HepG2 (cell line): Measurements from ENCODE around the gene CHKB. TPM values are rescaled to one million over a fixed set of nuclear protein-coding genes. Genes with fewer than 3 reads are reported as not detected.

Source experiments
- PHF8 ChIP-seq: sonication (generic); formaldehyde crosslinking; IDR thresholded peaks from 2 replicates; pipeline ENCODE4 v1.5.0; 2020; ENCODE audit warnings: missing genetic modification reagents
- SATB2 ChIP-seq: sonication (generic); formaldehyde crosslinking; IDR thresholded peaks from 2 replicates; pipeline ENCODE4 v1.5.0; 2020; ENCODE audit warnings: missing genetic modification reagents
- TEAD2 ChIP-seq: sonication (generic); formaldehyde crosslinking; IDR thresholded peaks from 2 replicates; pipeline ENCODE4 v1.9.0; 2021; ENCODE audit warnings: missing genetic modification reagents
- TP53 ChIP-seq: sonication (generic); formaldehyde crosslinking; conservative IDR thresholded peaks from 2 replicates; pipeline ENCODE4 v1.4.0; 2020; ENCODE audit warnings: missing genetic modification reagents
- ZNF121 ChIP-seq: sonication (generic); formaldehyde crosslinking; IDR thresholded peaks from 2 replicates; pipeline ENCODE4 v1.5.0; 2020; ENCODE audit warnings: mild to moderate bottlenecking, missing genetic modification reagents
- ZNF17 ChIP-seq: sonication (generic); formaldehyde crosslinking; IDR thresholded peaks from 2 replicates; pipeline ENCODE4 v1.5.0; 2020; ENCODE audit warnings: mild to moderate bottlenecking, missing genetic modification reagents
- ZNF451 ChIP-seq: sonication (generic); formaldehyde crosslinking; IDR thresholded peaks from 2 replicates; pipeline ENCODE4 v1.5.0; 2020; ENCODE audit warnings: mild to moderate bottlenecking, missing genetic modification reagents
- ZNF501 ChIP-seq: sonication (generic); formaldehyde crosslinking; IDR thresholded peaks from 2 replicates; pipeline ENCODE4 v1.5.1; 2020; ENCODE audit warnings: mild to moderate bottlenecking, moderate library complexity, missing genetic modification reagents
- ZNF563 ChIP-seq: sonication (generic); formaldehyde crosslinking; IDR thresholded peaks from 2 replicates; pipeline ENCODE4 v1.8.0; 2022; ENCODE audit warnings: mild to moderate bottlenecking, moderate library complexity, missing genetic modification reagents
- ZNF772 ChIP-seq: sonication (generic); formaldehyde crosslinking; IDR thresholded peaks from 2 replicates; pipeline ENCODE4 v1.5.0; 2020; ENCODE audit warnings: mild to moderate bottlenecking, missing genetic modification reagents
- ZNF782 ChIP-seq: sonication (generic); formaldehyde crosslinking; IDR thresholded peaks from 2 replicates; pipeline ENCODE4 v1.4.0; 2020; ENCODE audit warnings: missing genetic modification reagents, mild to moderate bottlenecking, borderline replicate concordance
- ZNF790 ChIP-seq: sonication (generic); formaldehyde crosslinking; IDR thresholded peaks from 2 replicates; pipeline ENCODE4 v1.8.0; 2022; ENCODE audit warnings: missing genetic modification reagents, mild to moderate bottlenecking, borderline replicate concordance
- ZSCAN22 ChIP-seq: sonication (generic); formaldehyde crosslinking; IDR thresholded peaks from 2 replicates; pipeline ENCODE4 v1.4.0; 2020; ENCODE audit warnings: mild to moderate bottlenecking, missing genetic modification reagents
- polyA plus RNA-seq, 8 experiments: library from polyadenylated mRNA; depleted of rRNA in 3 of 8; stranded (reverse) in 7 of 8; unstranded in 1 of 8; fragments of >200 nt; fragmentation: Illumina TruSeq in 4 of 8; extraction: Trizol in 4 of 8; gene quantifications; 2 replicates each; pipeline versions ENCODE4 v1.2.1 to v1.2.3, GENCODE V29; 2011 to 2016; ENCODE audit warnings: low read depth in 4 of 8, missing spikeins in 1 of 8, mixed read lengths in 1 of 8; ENCODE audit not compliant: insufficient read depth in 1 of 8
- total RNA-seq, 5 experiments: library from RNA; depleted of rRNA; stranded (reverse); fragments of >200 nt; fragmentation: Illumina TruSeq; extraction: Trizol; gene quantifications; 2 replicates each; pipeline ENCODE4 v1.2.3, GENCODE V29; 2016; ENCODE audit warnings: low read depth in 1 of 5
- TF ChIP-seq, protein P1 (sequence below): sonication (generic); formaldehyde crosslinking; IDR thresholded peaks from 2 replicates; pipeline ENCODE4 v1.4.0; 2020; ENCODE audit warnings: missing genetic modification reagents, borderline replicate concordance
- TF ChIP-seq, protein P2 (sequence below): sonication (generic); formaldehyde crosslinking; conservative IDR thresholded peaks from 2 replicates; pipeline ENCODE4 v1.4.0; 2020; ENCODE audit warnings: mild to moderate bottlenecking, missing genetic modification reagents, moderate library complexity
- TF ChIP-seq, protein P3 (sequence below): sonication (generic); formaldehyde crosslinking; IDR thresholded peaks from 2 replicates; pipeline ENCODE4 v1.4.0; 2020; ENCODE audit warnings: missing genetic modification reagents

Gene CHKB
- total and polyA plus RNA-seq, 2 of the 13 experiments (the other 11 are each of a cell fraction or from before 2014, with no cell fraction given), result 24.5 to 42.7 TPM

DNA sequence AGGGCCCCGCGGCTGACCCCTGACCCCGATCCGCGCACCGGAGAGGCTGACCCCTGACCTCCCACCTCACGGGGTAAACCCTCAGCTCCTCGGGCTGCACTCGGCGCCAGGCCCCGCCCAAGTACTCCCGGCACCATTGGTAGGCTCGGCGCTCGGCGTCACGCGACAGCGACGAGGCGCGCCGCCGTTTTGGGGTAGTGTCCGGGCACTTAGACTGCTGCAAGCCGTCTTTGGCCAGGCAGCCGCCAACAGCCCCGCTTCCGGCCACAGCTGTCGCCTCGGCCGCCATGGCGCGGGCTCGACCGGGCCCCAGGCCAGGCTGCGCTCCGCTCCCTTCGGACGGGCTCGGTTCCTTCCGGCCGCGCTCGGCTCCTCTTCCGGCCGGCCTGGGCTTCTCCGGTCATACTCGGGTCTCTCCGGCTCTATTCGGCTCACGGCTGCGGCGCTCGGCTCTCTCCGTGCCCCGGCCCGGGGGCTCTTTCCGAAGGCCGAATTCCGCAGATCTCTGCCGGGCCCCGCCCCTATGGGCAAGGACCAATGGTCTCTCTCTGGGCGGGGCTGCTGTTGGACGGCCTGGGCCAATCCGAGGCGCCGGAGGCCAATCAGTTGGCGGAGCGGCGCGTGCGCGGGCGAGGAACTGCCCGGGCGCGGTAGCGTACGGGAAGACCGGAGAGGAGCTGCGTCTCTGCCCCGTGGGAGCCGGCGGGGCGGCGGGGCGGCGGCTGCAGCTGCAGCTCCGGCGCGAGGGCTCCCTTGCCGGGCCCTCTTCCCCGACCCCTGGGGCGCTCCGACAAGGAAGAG, at the start of gene CHKB (continued):
- TF ChIP-seq, protein P1, sequence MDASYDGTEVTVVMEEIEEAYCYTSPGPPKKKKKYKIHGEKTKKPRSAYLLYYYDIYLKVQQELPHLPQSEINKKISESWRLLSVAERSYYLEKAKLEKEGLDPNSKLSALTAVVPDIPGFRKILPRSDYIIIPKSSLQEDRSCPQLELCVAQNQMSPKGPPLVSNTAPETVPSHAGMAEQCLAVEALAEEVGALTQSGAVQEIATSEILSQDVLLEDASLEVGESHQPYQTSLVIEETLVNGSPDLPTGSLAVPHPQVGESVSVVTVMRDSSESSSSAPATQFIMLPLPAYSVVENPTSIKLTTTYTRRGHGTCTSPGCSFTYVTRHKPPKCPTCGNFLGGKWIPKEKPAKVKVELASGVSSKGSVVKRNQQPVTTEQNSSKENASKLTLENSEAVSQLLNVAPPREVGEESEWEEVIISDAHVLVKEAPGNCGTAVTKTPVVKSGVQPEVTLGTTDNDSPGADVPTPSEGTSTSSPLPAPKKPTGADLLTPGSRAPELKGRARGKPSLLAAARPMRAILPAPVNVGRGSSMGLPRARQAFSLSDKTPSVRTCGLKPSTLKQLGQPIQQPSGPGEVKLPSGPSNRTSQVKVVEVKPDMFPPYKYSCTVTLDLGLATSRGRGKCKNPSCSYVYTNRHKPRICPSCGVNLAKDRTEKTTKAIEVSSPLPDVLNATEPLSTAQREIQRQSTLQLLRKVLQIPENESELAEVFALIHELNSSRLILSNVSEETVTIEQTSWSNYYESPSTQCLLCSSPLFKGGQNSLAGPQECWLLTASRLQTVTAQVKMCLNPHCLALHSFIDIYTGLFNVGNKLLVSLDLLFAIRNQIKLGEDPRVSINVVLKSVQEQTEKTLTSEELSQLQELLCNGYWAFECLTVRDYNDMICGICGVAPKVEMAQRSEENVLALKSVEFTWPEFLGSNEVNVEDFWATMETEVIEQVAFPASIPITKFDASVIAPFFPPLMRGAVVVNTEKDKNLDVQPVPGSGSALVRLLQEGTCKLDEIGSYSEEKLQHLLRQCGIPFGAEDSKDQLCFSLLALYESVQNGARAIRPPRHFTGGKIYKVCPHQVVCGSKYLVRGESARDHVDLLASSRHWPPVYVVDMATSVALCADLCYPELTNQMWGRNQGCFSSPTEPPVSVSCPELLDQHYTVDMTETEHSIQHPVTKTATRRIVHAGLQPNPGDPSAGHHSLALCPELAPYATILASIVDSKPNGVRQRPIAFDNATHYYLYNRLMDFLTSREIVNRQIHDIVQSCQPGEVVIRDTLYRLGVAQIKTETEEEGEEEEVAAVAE, result 0 out of 2 replicates have a peak, but pooled peaks have one; percentile 39
- TF ChIP-seq PHF8 (CRISPR knock-in tag) (peak; percentile 89), TP53 (CRISPR knock-in tag) (no peak; the same call in 1 of the 2 replicates), ZNF790 (0 out of 2 replicates have a peak, but pooled peaks have one; percentile 85), ZNF451 (no peak; the same call in 1 of the 2 replicates), ZSCAN22 (peak; percentile 90; the same call in 1 of the 2 replicates), ZNF501 (CRISPR knock-in tag) (peak; percentile 92), ZNF17 (CRISPR knock-in tag) (no peak), ZNF782 (no peak; the same call in 1 of the 2 replicates), TEAD2 (CRISPR knock-in tag) (no peak), ZNF563 (CRISPR knock-in tag) (peak; percentile 67; the same call in 1 of the 2 replicates), ZNF772 (CRISPR knock-in tag) (peak; percentile 16; the same call in 1 of the 2 replicates), SATB2 (CRISPR knock-in tag) (no peak), ZNF121 (CRISPR knock-in tag) (peak; percentile 45; the same call in 1 of the 2 replicates)
- TF ChIP-seq, protein P2, sequence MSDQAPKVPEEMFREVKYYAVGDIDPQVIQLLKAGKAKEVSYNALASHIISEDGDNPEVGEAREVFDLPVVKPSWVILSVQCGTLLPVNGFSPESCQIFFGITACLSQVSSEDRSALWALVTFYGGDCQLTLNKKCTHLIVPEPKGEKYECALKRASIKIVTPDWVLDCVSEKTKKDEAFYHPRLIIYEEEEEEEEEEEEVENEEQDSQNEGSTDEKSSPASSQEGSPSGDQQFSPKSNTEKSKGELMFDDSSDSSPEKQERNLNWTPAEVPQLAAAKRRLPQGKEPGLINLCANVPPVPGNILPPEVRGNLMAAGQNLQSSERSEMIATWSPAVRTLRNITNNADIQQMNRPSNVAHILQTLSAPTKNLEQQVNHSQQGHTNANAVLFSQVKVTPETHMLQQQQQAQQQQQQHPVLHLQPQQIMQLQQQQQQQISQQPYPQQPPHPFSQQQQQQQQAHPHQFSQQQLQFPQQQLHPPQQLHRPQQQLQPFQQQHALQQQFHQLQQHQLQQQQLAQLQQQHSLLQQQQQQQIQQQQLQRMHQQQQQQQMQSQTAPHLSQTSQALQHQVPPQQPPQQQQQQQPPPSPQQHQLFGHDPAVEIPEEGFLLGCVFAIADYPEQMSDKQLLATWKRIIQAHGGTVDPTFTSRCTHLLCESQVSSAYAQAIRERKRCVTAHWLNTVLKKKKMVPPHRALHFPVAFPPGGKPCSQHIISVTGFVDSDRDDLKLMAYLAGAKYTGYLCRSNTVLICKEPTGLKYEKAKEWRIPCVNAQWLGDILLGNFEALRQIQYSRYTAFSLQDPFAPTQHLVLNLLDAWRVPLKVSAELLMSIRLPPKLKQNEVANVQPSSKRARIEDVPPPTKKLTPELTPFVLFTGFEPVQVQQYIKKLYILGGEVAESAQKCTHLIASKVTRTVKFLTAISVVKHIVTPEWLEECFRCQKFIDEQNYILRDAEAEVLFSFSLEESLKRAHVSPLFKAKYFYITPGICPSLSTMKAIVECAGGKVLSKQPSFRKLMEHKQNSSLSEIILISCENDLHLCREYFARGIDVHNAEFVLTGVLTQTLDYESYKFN, result peak; percentile 27; the same call in 1 of the 2 replicates
- TF ChIP-seq, protein P3, sequence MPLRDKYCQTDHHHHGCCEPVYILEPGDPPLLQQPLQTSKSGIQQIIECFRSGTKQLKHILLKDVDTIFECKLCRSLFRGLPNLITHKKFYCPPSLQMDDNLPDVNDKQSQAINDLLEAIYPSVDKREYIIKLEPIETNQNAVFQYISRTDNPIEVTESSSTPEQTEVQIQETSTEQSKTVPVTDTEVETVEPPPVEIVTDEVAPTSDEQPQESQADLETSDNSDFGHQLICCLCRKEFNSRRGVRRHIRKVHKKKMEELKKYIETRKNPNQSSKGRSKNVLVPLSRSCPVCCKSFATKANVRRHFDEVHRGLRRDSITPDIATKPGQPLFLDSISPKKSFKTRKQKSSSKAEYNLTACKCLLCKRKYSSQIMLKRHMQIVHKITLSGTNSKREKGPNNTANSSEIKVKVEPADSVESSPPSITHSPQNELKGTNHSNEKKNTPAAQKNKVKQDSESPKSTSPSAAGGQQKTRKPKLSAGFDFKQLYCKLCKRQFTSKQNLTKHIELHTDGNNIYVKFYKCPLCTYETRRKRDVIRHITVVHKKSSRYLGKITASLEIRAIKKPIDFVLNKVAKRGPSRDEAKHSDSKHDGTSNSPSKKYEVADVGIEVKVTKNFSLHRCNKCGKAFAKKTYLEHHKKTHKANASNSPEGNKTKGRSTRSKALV (CRISPR knock-in tag), result peak; percentile 82
